Hepatocyte (in vitro differentiated cells): ENCODE measurements around the gene C1orf50. TPM values are rescaled to one million over a fixed set of nuclear protein-coding genes. Genes with fewer than 3 reads are reported as not detected.
A peak's percentile ranks its signal among the peaks of the same experiment; 100 is the strongest.

ENCODE experiments used
- DNase-seq: peaks from one replicate; pipeline ENCODE4 v3.0.0-alpha.2; 2016; ENCODE audit warnings: low spot score
- H2AFZ ChIP-seq: fragments of 200-600 bp; sonication (generic); 2 replicates; pipeline ENCODE4 v1.6.0; 2016; ENCODE audit warnings: antibody characterized with exemption, mild to moderate bottlenecking
- H3K27ac ChIP-seq: fragments of 200-600 bp; sonication (generic); 2 replicates; pipeline ENCODE4 v1.5.1; 2016; ENCODE audit warnings: mild to moderate bottlenecking
- H3K27me3 ChIP-seq: fragments of 200-600 bp; sonication (generic); 2 replicates; pipeline ENCODE4 v1.6.1; 2016
- H3K36me3 ChIP-seq: fragments of 200-600 bp; sonication (generic); replicated peaks from 2 replicates; pipeline ENCODE4 v1.5.1; 2016; ENCODE audit warnings: low read depth; ENCODE audit not compliant: insufficient read depth
- H3K4me1 ChIP-seq: fragments of 200-600 bp; sonication (generic); 2 replicates; pipeline ENCODE4 v1.5.1; 2016; ENCODE audit warnings: mild to moderate bottlenecking, moderate library complexity; ENCODE audit not compliant: insufficient read depth
- H3K4me2 ChIP-seq: fragments of 200-600 bp; sonication (generic); 2 replicates; pipeline ENCODE4 v1.6.0; 2016
- H3K4me3 ChIP-seq: fragments of 200-600 bp; sonication (generic); 2 replicates; pipeline ENCODE4 v1.5.1; 2016; ENCODE audit warnings: mild to moderate bottlenecking
- H3K79me2 ChIP-seq: fragments of 200-600 bp; sonication (generic); 2 replicates; pipeline ENCODE4 v1.6.0; 2017; ENCODE audit warnings: mild to moderate bottlenecking
- H3K9me2 ChIP-seq: fragments of 200-600 bp; sonication (generic); replicated peaks from 2 replicates; pipeline ENCODE4 v1.6.0; 2017; ENCODE audit warnings: mild to moderate bottlenecking; ENCODE audit not compliant: insufficient read depth
- H3K9me3 ChIP-seq: fragments of 200-600 bp; sonication (generic); 2 replicates; pipeline ENCODE4 v1.5.1; 2016; ENCODE audit warnings: low read depth, mild to moderate bottlenecking
- H4K20me1 ChIP-seq: fragments of 200-600 bp; sonication (generic); 2 replicates; pipeline ENCODE4 v1.6.0; 2016; ENCODE audit warnings: mild to moderate bottlenecking; ENCODE audit not compliant: insufficient read depth, poor library complexity, severe bottlenecking
- EZH2 ChIP-seq: fragments of 200-600 bp; sonication (generic); IDR thresholded peaks from 2 replicates; pipeline ENCODE4 v1.6.1; 2016; ENCODE audit warnings: antibody characterized with exemption, mild to moderate bottlenecking, borderline replicate concordance
- EZH2phosphoT487 ChIP-seq: fragments of 200-600 bp; sonication (generic); IDR thresholded peaks from one replicate; pipeline ENCODE4 v1.6.1; 2018; ENCODE audit warnings: antibody characterized with exemption, mild to moderate bottlenecking, low read depth, moderate library complexity; ENCODE audit not compliant: unreplicated experiment, severe bottlenecking
- WGBS: methylation state at CpG from one replicate; pipeline ENCODE4 v1.1.6; 2016; ENCODE audit warnings: low lambda C conversion rate; ENCODE audit errors: missing lambda C conversion rate; 5-methylcytosine and 5-hydroxymethylcytosine counted together
- polyA plus RNA-seq: library from polyadenylated mRNA; unstranded; fragments of >200 nt; fragmentation: Nextera tagmentation; extraction: Ambion mirVana; gene quantifications from 2 replicates; pipeline ENCODE4 v1.2.1, GENCODE V29; 2016
- total RNA-seq: library from RNA; depleted of rRNA; stranded (reverse); fragments of >200 nt; gene quantifications from 2 replicates; pipeline ENCODE4 v1.2.3, GENCODE V29; 2014
- TF ChIP-seq, protein P1 (sequence below): fragments of 200-600 bp; sonication (generic); IDR thresholded peaks from 2 replicates; pipeline ENCODE4 v1.5.1; 2016; ENCODE audit warnings: antibody characterized with exemption, mild to moderate bottlenecking; ENCODE audit not compliant: poor library complexity

C1orf50 gene
- total and polyA plus RNA-seq, 2 experiments from 2014 or later = 5.7 to 15.2 TPM

DNA sequence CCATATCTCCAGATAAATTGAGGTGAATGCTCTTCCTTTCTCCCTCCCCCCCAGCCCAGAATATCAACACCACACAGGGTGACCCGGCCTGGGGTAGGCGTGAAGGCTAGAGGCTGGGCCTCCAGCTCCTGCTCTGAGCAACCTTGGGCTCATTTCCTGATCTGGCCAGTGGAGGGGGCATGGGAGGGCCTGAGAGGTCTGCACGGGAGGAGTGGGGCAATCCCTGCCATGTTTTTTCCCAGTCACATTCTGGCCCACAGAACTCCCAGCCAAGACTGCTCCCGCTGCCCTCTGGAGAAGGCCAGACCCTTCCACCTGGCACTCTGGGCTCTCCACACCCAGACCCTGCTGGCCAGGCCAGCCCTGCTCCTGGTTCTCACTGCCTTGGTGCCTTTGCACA, 30.9 kb upstream of the C1orf50 start:
- H3K4me1 ChIP-seq = peaks cover 32% of the 10 kb centered on the region
- H3K9me3 ChIP-seq = no peaks in the 10 kb centered on the region
- H3K27me3 ChIP-seq = no peaks in the 10 kb centered on the region
- H3K4me2 ChIP-seq = no peak overlapping the region
- H3K36me3 ChIP-seq = no peaks in the 10 kb centered on the region
- peak; percentile 35 for DNase-seq
- H3K9me2 ChIP-seq = no peaks in the 10 kb centered on the region
- H3K4me3 ChIP-seq = no peak overlapping the region
- no peak overlapping the region for H2AFZ ChIP-seq
- H3K79me2 ChIP-seq = no peaks in the 10 kb centered on the region
- H4K20me1 ChIP-seq = no peaks in the 10 kb centered on the region
- no peak for TF ChIP-seq EZH2
- no peak for TF ChIP-seq EZH2phosphoT487
- TF ChIP-seq, protein P1, sequence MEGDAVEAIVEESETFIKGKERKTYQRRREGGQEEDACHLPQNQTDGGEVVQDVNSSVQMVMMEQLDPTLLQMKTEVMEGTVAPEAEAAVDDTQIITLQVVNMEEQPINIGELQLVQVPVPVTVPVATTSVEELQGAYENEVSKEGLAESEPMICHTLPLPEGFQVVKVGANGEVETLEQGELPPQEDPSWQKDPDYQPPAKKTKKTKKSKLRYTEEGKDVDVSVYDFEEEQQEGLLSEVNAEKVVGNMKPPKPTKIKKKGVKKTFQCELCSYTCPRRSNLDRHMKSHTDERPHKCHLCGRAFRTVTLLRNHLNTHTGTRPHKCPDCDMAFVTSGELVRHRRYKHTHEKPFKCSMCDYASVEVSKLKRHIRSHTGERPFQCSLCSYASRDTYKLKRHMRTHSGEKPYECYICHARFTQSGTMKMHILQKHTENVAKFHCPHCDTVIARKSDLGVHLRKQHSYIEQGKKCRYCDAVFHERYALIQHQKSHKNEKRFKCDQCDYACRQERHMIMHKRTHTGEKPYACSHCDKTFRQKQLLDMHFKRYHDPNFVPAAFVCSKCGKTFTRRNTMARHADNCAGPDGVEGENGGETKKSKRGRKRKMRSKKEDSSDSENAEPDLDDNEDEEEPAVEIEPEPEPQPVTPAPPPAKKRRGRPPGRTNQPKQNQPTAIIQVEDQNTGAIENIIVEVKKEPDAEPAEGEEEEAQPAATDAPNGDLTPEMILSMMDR = no peak
- 67% methylated on average over 3 of the region's 4 CpGs for WGBS
- H3K27ac ChIP-seq = no peak overlapping the region

DNA sequence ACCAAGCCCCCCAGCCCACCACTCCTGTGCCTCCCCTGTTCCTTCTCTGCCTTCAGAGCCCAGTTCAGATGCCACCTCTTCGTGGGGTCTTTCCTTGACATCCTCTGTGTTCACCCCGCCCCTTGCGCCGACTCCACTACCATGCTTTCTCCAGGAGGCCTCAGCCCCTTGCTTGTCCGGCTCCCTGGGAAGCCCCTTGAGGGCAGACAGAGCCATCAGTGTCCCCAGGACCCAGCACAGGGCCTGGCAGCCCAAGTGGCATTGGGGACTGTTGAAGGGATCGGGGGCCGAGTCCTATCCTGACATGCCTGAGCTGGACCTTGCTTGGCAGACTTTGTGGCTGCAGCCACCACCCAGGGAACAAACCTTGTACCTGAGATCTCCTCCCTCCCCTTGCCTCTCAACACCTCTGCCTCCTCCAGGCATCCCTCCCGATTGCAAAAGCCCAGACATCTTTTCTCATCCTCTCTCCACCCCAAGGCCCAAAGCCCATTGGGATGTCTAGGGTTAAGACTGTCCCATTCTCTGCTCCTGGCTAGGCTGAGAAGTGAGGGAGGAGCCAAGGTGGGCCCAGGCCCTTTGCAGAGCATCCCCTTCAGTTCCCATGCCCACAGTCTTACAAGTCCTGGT, 30.4 kb upstream of the C1orf50 start:
- Histone ChIP-seq H2AFZ (no peak overlapping the region), H3K27ac (no peak overlapping the region), H3K27me3 (no peaks in the 10 kb centered on the region), H3K79me2 (no peaks in the 10 kb centered on the region), H3K4me2 (no peak overlapping the region), H4K20me1 (no peaks in the 10 kb centered on the region), H3K36me3 (no peaks in the 10 kb centered on the region), H3K9me3 (no peaks in the 10 kb centered on the region), H3K4me1 (peaks cover 28% of the 10 kb centered on the region), H3K9me2 (no peaks in the 10 kb centered on the region), H3K4me3 (no peak overlapping the region)
- no peak for DNase-seq
- TF ChIP-seq, protein P1 = no peak
- TF ChIP-seq EZH2phosphoT487 (no peak), EZH2 (no peak)
- WGBS = 93% methylated on average over 8 of the region's 8 CpGs

DNA sequence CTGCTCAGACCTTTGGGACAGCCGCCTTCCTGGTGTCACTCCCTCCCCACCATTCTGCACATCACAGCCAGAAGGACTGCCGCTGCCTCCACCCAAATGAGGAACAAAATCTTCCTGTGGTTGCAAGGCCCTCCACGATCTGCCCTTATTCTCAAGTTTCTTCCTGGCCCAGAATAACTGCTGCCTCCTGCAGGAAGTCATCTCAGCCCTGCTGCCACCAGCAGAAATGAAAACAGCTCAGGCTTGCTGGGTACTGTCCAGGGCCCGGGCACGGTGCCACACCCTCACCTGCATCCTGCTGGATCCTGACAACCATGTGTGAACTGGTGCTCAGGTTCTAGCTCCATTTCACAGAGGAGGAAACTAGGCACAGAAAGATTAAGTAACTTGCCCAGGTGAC, 29.8 kb upstream of the C1orf50 start:
- H3K4me2 ChIP-seq = no peak overlapping the region
- 93% methylated on average over 5 of the region's 5 CpGs for WGBS
- no peaks in the 10 kb centered on the region for H3K9me3 ChIP-seq
- H3K27me3 ChIP-seq = no peaks in the 10 kb centered on the region
- H3K4me1 ChIP-seq = peaks cover 25% of the 10 kb centered on the region
- no peaks in the 10 kb centered on the region for H4K20me1 ChIP-seq
- H3K4me3 ChIP-seq = no peak overlapping the region
- TF ChIP-seq, protein P1 = no peak
- no peak for TF ChIP-seq EZH2phosphoT487
- TF ChIP-seq EZH2 = no peak
- H2AFZ ChIP-seq = no peak overlapping the region
- H3K9me2 ChIP-seq = no peaks in the 10 kb centered on the region
- DNase-seq = no peak
- H3K36me3 ChIP-seq = no peaks in the 10 kb centered on the region
- H3K27ac ChIP-seq = no peak overlapping the region
- no peaks in the 10 kb centered on the region for H3K79me2 ChIP-seq
